Measurements from ENCODE around the gene ACTC1.

DNA sequence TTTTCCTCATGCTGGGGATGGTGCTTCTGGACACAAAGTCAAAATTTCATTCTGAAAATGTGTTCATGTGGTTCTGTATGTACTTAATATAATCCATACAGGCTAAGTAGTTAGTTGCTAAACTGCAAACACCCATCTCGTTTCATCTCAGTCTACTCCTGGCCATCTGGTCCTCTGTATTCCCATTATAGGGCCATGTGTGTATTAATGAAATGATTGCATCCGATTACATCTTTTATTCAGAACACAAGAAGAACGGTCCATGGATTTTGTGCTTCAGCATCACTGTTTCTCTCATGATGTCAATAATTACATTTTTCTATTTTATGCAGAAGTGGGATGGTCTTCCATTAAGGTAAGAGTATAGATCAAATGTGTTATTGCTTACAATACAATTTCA is 34.4 kb downstream of the ACTC1 start:
- TF ChIP-seq, protein P1, sequence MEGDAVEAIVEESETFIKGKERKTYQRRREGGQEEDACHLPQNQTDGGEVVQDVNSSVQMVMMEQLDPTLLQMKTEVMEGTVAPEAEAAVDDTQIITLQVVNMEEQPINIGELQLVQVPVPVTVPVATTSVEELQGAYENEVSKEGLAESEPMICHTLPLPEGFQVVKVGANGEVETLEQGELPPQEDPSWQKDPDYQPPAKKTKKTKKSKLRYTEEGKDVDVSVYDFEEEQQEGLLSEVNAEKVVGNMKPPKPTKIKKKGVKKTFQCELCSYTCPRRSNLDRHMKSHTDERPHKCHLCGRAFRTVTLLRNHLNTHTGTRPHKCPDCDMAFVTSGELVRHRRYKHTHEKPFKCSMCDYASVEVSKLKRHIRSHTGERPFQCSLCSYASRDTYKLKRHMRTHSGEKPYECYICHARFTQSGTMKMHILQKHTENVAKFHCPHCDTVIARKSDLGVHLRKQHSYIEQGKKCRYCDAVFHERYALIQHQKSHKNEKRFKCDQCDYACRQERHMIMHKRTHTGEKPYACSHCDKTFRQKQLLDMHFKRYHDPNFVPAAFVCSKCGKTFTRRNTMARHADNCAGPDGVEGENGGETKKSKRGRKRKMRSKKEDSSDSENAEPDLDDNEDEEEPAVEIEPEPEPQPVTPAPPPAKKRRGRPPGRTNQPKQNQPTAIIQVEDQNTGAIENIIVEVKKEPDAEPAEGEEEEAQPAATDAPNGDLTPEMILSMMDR (conservative IDR thresholded peaks at IDR 0.05 in 1 of 2, IDR thresholded peaks at IDR 0.05 in 1 of 2; ENCODE audit: extremely low read depth in 1 of 2, insufficient read depth in 1 of 2, low read depth in 1 of 2, low read length in 2 of 2) = no peak
- TF ChIP-seq EZH2 (IDR thresholded peaks at IDR 0.05; ENCODE audit: borderline replicate concordance, low read length) = no peak

All from mammary epithelial cell (primary cell).